Urinary bladder (tissue), 4 donors: ENCODE results near the gene NUMB. TPM values are rescaled to one million over a fixed set of nuclear protein-coding genes. Genes with fewer than 3 reads are reported as not detected.

Experiments
- DNase-seq: peaks from one replicate; pipeline ENCODE4 v3.0.0-alpha.2; 2015; ENCODE audit errors: extremely low spot score
- H3K27ac ChIP-seq: one replicate; pipeline ENCODE4 v1.5.1; 2013; ENCODE audit warnings: low read depth, mild to moderate bottlenecking, moderate library complexity
- H3K36me3 ChIP-seq: one replicate; pipeline ENCODE4 v1.6.1; 2013; ENCODE audit warnings: mild to moderate bottlenecking, moderate library complexity; ENCODE audit not compliant: insufficient read depth
- H3K4me1 ChIP-seq: one replicate; pipeline ENCODE4 v1.6.1; 2013; ENCODE audit warnings: mild to moderate bottlenecking, moderate library complexity; ENCODE audit not compliant: insufficient read depth
- H3K4me3 ChIP-seq: one replicate; pipeline ENCODE4 v1.5.1; 2013; ENCODE audit warnings: low read depth, low read length
- WGBS: extraction: QIAGEN DNeasy Blood & Tissue Kit; methylation state at CpG from one replicate; pipeline ENCODE4 v1.1.7; 2013; 5-methylcytosine and 5-hydroxymethylcytosine counted together
- polyA plus RNA-seq: library from polyadenylated mRNA; stranded (reverse); fragments of 200-250 nt; gene quantifications from one replicate; pipeline ENCODE4 v1.2.3, GENCODE V29; 2013
- small RNA-seq: library from RNA; depleted of rRNA; stranded (forward); fragments of <200 nt; gene quantifications from one replicate; pipeline ENCODE3, GENCODE V24; 2014
- total RNA-seq: library from RNA; depleted of rRNA; stranded (reverse); fragments of >200 nt; gene quantifications from one replicate; pipeline ENCODE4 v1.2.3, GENCODE V29; 2014
- donor health status: healthy with polysubstance abuse.
- donor health status: healthy.

NUMB gene
- total and polyA plus RNA-seq, 2 donors = 52.3 to 57.9 TPM

DNA sequence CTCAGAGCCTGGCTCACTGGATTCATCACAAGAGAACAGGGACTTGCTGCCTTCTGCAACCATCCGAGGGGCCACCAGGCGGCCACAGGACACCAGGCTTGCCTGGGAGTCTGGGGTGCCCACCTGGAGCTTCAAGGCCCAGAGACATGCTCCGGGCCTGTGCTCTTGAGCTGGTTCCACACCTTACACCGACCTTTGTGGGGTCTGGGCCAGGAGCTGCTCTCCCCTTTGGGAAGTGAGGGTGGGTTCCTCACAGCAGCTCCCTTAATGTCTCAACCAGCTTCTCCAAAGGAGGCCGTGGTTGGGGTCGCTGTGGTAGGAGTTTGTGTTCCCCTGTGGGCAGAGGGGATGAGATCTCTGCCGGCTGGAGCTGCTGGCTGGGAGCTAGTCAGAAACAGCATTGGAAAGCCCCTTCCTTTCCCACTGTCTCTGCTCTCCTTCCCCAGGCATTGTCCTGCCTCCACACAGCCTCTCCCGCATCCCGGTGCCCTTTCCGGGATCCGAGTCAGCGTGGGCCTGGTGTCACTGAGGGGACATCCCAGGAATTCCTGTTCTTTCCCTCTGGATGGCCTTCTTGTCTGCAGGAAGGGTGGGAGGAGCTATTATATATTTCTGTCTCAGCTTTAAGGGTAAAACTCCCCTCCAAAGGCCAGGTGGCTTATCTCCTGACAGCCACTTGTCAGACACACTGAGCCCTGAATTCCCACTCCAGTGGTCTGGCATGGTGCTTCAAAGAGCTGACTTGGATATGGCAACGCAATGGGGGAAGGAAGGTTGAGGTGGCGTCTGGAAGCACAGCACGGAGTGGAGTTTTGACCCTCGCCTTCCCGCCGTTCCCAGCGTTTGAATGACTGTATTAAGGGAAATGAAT, 226.1 kb downstream of the NUMB start:
- WGBS = 60% methylated on average over 19 of the region's 19 CpGs
- Histone ChIP-seq H3K27ac (no peak overlapping the region), H3K36me3 (no peaks in the 10 kb centered on the region), H3K4me3 (no peak overlapping the region), H3K4me1 (no peaks in the 10 kb centered on the region)
- no peak for DNase-seq

DNA sequence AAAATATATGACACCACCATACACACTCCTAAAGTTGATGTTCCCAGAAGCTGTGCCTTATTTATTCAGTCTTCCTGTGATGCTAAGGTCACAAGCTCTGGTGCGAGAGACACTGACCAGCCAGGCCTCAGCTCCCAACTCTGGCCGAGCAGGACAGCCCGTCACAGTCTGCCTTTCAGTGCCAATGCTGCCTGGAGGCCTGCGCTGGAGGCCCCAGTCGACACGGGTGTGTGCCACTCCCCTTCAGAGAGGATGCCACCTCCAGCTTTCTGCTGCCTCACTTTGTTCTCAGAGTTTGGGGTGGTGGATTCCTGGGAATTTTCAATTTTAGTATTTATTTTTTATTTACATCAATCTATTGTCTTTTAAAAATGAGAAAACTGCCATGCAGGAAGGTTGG, 228.3 kb downstream of the NUMB start:
- Histone ChIP-seq H3K36me3 (no peaks in the 10 kb centered on the region), H3K4me1 (no peaks in the 10 kb centered on the region), H3K27ac (no peak overlapping the region), H3K4me3 (no peak overlapping the region)
- no peak for DNase-seq
- 92% methylated on average over 6 of the region's 6 CpGs for WGBS

DNA sequence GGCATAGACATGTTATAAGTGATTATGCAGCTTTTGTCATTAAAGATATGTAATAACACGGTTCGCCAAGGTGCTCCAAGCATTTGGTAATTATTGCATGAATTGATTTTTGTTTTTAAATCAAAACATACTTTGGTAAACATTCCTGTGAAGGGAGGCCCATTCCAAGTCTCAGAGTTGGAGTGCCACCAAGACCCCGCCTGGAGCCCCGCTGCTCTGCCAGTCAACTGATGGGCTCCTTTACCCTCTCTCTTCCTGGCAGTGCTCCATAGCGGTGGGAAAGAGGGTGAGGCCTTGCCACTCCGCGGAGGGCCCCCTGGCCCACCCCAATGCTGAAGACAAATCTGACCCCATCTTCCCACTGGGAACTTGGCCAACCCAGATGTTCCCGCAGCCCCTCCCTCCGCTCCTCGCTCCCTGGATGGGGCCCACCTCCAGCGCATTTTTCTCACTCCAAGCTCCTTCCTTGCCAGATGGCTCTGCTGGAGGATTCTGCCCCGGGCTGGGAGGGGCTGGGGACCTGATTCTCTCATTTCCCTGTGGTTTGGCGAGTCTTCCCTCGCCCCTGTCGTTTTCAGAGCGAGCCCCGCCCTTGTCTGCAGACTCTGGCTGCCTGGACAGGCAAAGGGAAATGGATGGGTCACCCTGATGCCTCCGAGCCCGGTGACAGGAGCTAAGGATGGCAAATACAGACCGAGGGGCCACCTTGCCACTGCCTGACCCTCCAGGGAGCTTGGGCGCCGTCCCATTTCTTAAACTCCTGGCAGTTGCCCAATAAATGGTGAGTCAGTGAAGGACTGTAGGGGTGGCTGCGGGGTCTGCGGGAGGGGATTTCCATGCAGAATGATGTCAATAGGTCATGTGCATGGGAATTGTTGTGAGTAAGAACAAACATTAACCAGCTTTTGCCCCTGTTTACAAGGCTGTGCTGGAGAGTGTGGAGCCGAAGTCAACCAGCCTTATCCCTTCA, 230.2 kb downstream of the NUMB start:
- Histone ChIP-seq H3K36me3 (no peaks in the 10 kb centered on the region), H3K27ac (no peak overlapping the region), H3K4me1 (no peaks in the 10 kb centered on the region), H3K4me3 (no peak overlapping the region)
- DNase-seq = no peak
- 18% methylated on average over 25 of the region's 25 CpGs for WGBS

DNA sequence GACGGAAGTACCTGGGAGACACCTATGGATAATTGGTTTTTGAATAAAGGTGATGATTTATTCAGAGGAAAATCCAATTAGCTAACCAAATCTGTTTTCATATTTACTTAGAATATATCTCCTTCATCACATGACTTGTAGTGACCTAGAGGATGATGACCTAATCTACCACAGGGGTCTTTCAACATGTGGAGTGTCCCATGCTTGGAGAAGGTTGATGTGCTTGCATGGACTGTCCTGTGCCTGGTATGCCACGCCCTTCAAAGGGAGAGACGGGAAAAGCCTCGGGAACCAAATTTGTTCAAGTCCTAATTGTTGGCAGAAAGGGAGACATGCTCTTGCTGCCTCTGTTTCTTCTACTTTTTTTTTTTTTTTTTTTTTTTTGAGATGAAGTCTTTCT, 232.8 kb downstream of the NUMB start:
- DNase-seq = no peak
- no peaks in the 10 kb centered on the region for H3K4me1 ChIP-seq
- H3K27ac ChIP-seq = no peak overlapping the region
- no peaks in the 10 kb centered on the region for H3K36me3 ChIP-seq
- no peak overlapping the region for H3K4me3 ChIP-seq
- WGBS = 81% methylated on average over 4 of the region's 4 CpGs

Small RNAs within 50 kb of the gene (small RNA-seq; reads per million reads assigned to genes)
- gene RNU6-419P = not detected

Other genes with a start within 250 kb of the NUMB start
- 4.8 TPM for gene PAPLN, start 221.0 kb downstream of the NUMB start, total RNA-seq
- 5.6 TPM for gene PAPLN, start 221.0 kb downstream of the NUMB start, polyA plus RNA-seq
- 9.9 TPM for gene RIOX1, start 32.4 kb upstream of the NUMB start, total RNA-seq
- 9.7 TPM for gene RIOX1, start 32.4 kb upstream of the NUMB start, polyA plus RNA-seq
- 1.7 TPM for gene ACOT1, start 78.6 kb upstream of the NUMB start, total RNA-seq
- 12.0 TPM for gene ACOT1, start 78.6 kb upstream of the NUMB start, polyA plus RNA-seq
- gene HEATR4, start 100.4 kb upstream of the NUMB start, total RNA-seq = 0.37 TPM
- 0.37 TPM for gene HEATR4, start 100.4 kb upstream of the NUMB start, polyA plus RNA-seq
- gene ACOT2, start 110.7 kb upstream of the NUMB start, total RNA-seq = 39.4 TPM
- 84.3 TPM for gene ACOT2, start 110.7 kb upstream of the NUMB start, polyA plus RNA-seq
- gene ACOT4, start 133.3 kb upstream of the NUMB start, total RNA-seq = 1.6 TPM
- gene ACOT4, start 133.3 kb upstream of the NUMB start, polyA plus RNA-seq = 1.0 TPM
- gene ACOT6, start 154.0 kb upstream of the NUMB start, total RNA-seq = not detected
- not detected for gene ACOT6, start 154.0 kb upstream of the NUMB start, polyA plus RNA-seq
- gene DNAL1, start 186.4 kb upstream of the NUMB start, total RNA-seq = 13.3 TPM
- 6.3 TPM for gene DNAL1, start 186.4 kb upstream of the NUMB start, polyA plus RNA-seq